Calu3 (cell line): ENCODE measurements around the gene TSHZ2. TPM values are rescaled to one million over a fixed set of nuclear protein-coding genes. Genes with fewer than 3 reads are reported as not detected.

Experiments
- BruUV-seq: library from RNA; stranded (reverse); fragments of 400-500 nt; replicated peaks from 2 replicates; lab custom pipeline; 2021; lab: Mats Ljungman, UMichigan
- CTCF ChIA-PET: fragments of 300-600 bp; sonication (Branson Sonifier 250); formaldehyde crosslinking; loops from one replicate; lab custom pipeline; 2022; ENCODE audit warnings: antibody characterized with exemption; lab: Charles Lee
- DNase-seq: peaks from one replicate; pipeline ENCODE4 v3.0.0; 2022
- H3K27ac Mint-ChIP-seq: one replicate; pipeline ENCODE4 v1.8.0; 2022; ENCODE audit warnings: mixed read lengths; ENCODE audit not compliant: unreplicated experiment
- H3K27me3 Mint-ChIP-seq: one replicate; pipeline ENCODE4 v1.8.0; 2022; ENCODE audit warnings: mixed read lengths; ENCODE audit not compliant: unreplicated experiment
- H3K36me3 Mint-ChIP-seq: one replicate; pipeline ENCODE4 v1.8.0; 2022; ENCODE audit warnings: mild to moderate bottlenecking, moderate library complexity, mixed read lengths; ENCODE audit not compliant: insufficient read depth, unreplicated experiment
- H3K4me1 Mint-ChIP-seq: one replicate; pipeline ENCODE4 v1.8.0; 2022; ENCODE audit warnings: mild to moderate bottlenecking, low read depth, mixed read lengths; ENCODE audit not compliant: unreplicated experiment
- H3K4me3 Mint-ChIP-seq: one replicate; pipeline ENCODE4 v1.8.0; 2022; ENCODE audit warnings: mild to moderate bottlenecking, low read depth, moderate library complexity, mixed read lengths; ENCODE audit not compliant: unreplicated experiment
- H3K9me3 Mint-ChIP-seq: one replicate; pipeline ENCODE4 v1.8.0; 2022; ENCODE audit warnings: low read depth, mixed read lengths; ENCODE audit not compliant: unreplicated experiment
- intact Hi-C: fragments of 100-400 bp; cut with micrococcal nuclease; formaldehyde crosslinking; loops from one replicate; pipeline ENCODE4 v1.10.0; 2022; ENCODE audit not compliant: unreplicated experiment
- total RNA-seq: library from RNA; stranded (reverse); gene quantifications from 2 replicates; pipeline ENCODE4 v1.2.3, GENCODE V29; 2022
- TF ChIP-seq, protein P1 (sequence below): fragments of 200-600 bp; IDR thresholded peaks from one replicate; pipeline ENCODE4 v1.8.0; 2022; ENCODE audit warnings: antibody characterized with exemption; ENCODE audit not compliant: unreplicated experiment

The TSHZ2 gene
- total RNA-seq, 1 experiment from 2014 or later: not detected

DNA sequence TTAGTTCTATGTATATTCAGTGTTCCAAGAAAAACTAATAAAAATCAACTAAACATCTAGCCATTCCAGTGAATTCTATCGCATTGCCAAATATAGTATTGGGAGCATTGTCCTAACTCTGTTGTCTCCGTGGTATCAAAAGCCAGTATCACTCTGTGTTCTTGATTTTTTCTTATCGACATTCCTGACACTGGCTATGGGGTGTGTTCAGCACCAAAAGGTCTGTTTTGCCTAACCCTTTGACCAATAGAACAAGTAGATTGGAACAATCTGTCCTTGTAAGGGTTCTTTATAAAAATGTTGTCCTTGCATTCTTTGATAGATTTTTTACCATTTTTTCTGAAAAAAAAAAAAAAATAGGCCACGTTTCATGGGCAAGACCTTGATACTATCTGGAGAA is 161.5 kb downstream of the TSHZ2 start:
- Mint-ChIP-seq H3K27ac (no peak overlapping the region), H3K9me3 (no peaks in the 10 kb centered on the region), H3K4me1 (no peaks in the 10 kb centered on the region), H3K27me3 (peaks cover 36% of the 10 kb centered on the region), H3K4me3 (no peak overlapping the region), H3K36me3 (no peaks in the 10 kb centered on the region)
- DNase-seq: no peak
- CTCF ChIA-PET: no interaction called here
- no TSS peak for BruUV-seq
- TF ChIP-seq, protein P1, sequence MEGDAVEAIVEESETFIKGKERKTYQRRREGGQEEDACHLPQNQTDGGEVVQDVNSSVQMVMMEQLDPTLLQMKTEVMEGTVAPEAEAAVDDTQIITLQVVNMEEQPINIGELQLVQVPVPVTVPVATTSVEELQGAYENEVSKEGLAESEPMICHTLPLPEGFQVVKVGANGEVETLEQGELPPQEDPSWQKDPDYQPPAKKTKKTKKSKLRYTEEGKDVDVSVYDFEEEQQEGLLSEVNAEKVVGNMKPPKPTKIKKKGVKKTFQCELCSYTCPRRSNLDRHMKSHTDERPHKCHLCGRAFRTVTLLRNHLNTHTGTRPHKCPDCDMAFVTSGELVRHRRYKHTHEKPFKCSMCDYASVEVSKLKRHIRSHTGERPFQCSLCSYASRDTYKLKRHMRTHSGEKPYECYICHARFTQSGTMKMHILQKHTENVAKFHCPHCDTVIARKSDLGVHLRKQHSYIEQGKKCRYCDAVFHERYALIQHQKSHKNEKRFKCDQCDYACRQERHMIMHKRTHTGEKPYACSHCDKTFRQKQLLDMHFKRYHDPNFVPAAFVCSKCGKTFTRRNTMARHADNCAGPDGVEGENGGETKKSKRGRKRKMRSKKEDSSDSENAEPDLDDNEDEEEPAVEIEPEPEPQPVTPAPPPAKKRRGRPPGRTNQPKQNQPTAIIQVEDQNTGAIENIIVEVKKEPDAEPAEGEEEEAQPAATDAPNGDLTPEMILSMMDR: no peak
- intact Hi-C loops: no loop called here

DNA sequence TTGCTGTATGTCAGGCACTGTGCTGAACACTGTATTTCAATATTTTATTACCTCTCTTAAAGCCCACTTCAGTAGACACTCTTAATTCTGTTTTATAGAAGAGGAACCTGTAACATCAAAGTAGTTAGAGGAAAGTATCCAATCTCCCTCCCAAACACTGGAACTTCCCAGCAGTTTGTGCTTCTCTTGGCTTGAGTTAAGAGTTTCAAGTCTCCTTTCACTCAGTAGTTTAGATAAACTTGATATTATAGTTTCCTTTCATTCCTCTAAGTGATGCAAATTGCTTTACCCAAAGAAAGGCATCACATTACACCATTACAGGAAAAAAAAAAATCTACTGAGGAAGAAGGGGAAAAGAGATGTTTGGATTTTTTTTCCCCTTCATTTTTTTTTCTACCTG is 164.3 kb downstream of the TSHZ2 start:
- BruUV-seq: no TSS peak
- Mint-ChIP-seq H3K27ac (no peak overlapping the region), H3K4me3 (no peak overlapping the region), H3K9me3 (no peaks in the 10 kb centered on the region), H3K4me1 (no peaks in the 10 kb centered on the region), H3K36me3 (no peaks in the 10 kb centered on the region), H3K27me3 (peaks cover 37% of the 10 kb centered on the region)
- no peak for DNase-seq
- CTCF ChIA-PET: no interaction called here
- intact Hi-C loops: no loop called here
- TF ChIP-seq, protein P1: no peak

DNA sequence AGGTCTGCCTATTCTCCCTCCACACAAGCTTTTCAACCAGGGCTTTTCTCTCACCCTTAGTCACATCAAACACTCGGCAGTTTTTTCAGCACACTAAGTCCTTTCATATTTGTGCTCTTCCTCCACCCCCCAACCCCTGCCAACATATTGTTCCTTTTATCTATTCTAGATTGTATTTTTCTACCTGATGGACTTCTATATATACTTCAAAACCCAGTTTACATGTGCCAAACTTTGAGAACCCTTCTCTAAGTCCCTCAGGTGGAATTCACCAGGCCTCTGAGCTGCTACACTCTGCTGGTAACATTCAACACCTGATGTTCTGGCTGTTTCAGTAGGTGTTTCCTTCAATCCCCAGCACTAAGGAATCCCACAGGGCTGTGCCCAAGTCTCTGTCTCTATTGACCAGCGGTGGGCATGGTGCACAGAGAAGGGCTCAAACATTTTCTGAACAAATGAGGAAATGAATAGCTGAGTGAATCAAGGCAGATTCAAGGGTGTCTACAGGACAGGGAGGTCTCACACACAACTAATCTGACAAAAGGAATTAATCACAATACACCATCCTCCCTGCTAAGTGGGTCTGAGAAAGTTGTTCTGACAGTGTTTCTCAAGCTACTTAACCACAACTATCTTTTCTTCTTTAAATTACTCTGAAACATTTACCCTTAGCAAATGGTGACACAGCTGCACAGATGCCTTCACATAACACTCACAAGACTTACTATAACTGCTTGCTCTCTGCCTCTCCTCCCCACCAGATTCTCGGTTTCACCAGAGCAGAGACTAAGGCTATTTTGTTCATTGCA is 166.5 kb downstream of the TSHZ2 start:
- TF ChIP-seq, protein P1: no peak
- CTCF ChIA-PET: interaction anchor here (0.5 kb wide), 1 partner anchor 377 kb away, joined by 3 read pairs; no protein-coding TSS in a partner anchor
- no peak for DNase-seq
- intact Hi-C loops: no loop called here
- no peak overlapping the region for H3K4me3 Mint-ChIP-seq
- no peaks in the 10 kb centered on the region for H3K4me1 Mint-ChIP-seq
- H3K27me3 Mint-ChIP-seq: peaks cover 17% of the 10 kb centered on the region
- no peak overlapping the region for H3K27ac Mint-ChIP-seq
- no peaks in the 10 kb centered on the region for H3K9me3 Mint-ChIP-seq
- no TSS peak for BruUV-seq
- H3K36me3 Mint-ChIP-seq: no peaks in the 10 kb centered on the region

DNA sequence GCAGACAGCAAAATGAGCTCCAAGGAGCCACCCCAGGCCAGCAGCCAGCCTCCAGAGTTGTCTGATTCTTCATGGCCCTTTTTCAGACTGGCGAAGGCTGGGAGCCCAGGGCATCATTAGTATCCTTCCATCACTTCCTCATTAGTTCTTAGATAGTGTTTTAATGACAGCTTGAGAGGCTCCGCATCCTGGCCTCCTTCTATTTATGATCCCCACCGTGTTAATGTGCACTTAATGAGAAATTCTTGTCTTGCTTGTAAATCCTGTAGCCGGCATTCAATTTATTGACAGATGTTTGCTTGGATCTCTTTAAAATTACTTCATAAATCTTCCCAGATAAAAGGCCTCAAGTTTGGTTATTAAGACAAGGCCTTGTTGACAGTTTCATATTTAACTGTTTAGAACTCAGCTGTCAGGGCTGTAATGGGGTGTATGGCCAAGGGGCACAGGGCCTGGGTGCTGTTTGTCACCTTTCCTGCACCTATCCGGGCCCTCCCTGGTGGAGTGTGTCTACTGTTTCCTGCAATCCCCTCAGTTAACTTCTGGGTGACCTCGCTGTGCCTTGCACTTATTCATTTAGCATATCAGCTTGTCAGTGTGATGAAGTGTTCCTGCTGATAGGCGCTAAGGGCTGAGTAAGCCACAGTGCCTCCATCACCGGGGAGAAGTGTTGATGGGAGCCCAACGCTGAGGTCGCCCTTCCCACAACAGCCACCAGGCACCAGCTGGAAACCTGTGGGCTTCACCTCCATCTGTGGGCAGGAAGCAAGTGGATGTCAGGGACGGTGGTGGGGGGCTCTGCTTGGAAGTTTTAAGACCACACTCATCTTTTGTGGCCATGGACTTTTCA is 169.3 kb downstream of the TSHZ2 start:
- Mint-ChIP-seq H3K4me3 (no peak overlapping the region), H3K4me1 (no peaks in the 10 kb centered on the region), H3K27me3 (peaks cover 29% of the 10 kb centered on the region), H3K9me3 (no peaks in the 10 kb centered on the region), H3K36me3 (no peaks in the 10 kb centered on the region), H3K27ac (no peak overlapping the region)
- DNase-seq: no peak
- TF ChIP-seq, protein P1: no peak
- intact Hi-C loops: no loop called here
- BruUV-seq: no TSS peak
- CTCF ChIA-PET: no interaction called here
